GM19023 (cell line): ENCODE data around the gene EYA2.
"Not testable (repeated sequence)": the region's sequence is repeated elsewhere in the genome, so short reads cannot be mapped to it uniquely, and the experiment has no call there.

Experiments
- ATAC-seq: cut with Tn5 transposase; IDR thresholded peaks from one replicate; pipeline ENCODE4 v1.9.1; 2021; ENCODE audit warnings: mild to moderate bottlenecking, moderate library complexity; ENCODE audit not compliant: unreplicated experiment

EYA2 gene

GRCh38 chr20:46894971-46895905, 595 bp downstream of the EYA2 start:
- no peak for ATAC-seq

GRCh38 chr20:46895906-46896242, 1.2 kb downstream of the EYA2 start:
- no peak for ATAC-seq

GRCh38 chr20:46897328-46897880, 2.8 kb downstream of the EYA2 start:
- ATAC-seq, result no peak

- ATAC-seq, result no peak
These were observed 3.8 kb downstream of the EYA2 start for GRCh38 chr20:46898423-46898822.

GRCh38 chr20:46899621-46900020, 5.0 kb downstream of the EYA2 start:
- ATAC-seq, result no peak

GRCh38 chr20:46900086-46900485, 5.4 kb downstream of the EYA2 start:
- ATAC-seq, result no peak

- ATAC-seq, result no peak
These were observed 6.2 kb downstream of the EYA2 start for GRCh38 chr20:46900826-46901225.

GRCh38 chr20:46901638-46902037, 7.0 kb downstream of the EYA2 start:
- no peak for ATAC-seq

GRCh38 chr20:46903256-46903655, 8.6 kb downstream of the EYA2 start:
- ATAC-seq, result no peak

GRCh38 chr20:46903937-46904336, 9.3 kb downstream of the EYA2 start:
- ATAC-seq, result no peak

GRCh38 chr20:46905364-46906125, 10.9 kb downstream of the EYA2 start:
- ATAC-seq, result no peak

GRCh38 chr20:46913329-46914044, 18.8 kb downstream of the EYA2 start:
- ATAC-seq, result no peak

GRCh38 chr20:46914789-46915379, 20.2 kb downstream of the EYA2 start:
- no peak for ATAC-seq

- no peak for ATAC-seq
These were observed 21.1 kb downstream of the EYA2 start for GRCh38 chr20:46915575-46916257.

GRCh38 chr20:46916258-46916603, 21.6 kb downstream of the EYA2 start:
- ATAC-seq, result no peak

- no peak for ATAC-seq
These were observed 22.5 kb downstream of the EYA2 start for GRCh38 chr20:46917155-46917554.

- ATAC-seq, result no peak
These were observed 25.5 kb downstream of the EYA2 start for GRCh38 chr20:46920114-46920513.

- not testable (repeated sequence) for ATAC-seq
These were observed 28.2 kb downstream of the EYA2 start for GRCh38 chr20:46922841-46923240.

- ATAC-seq, result no peak
These were observed 28.9 kb downstream of the EYA2 start for GRCh38 chr20:46923550-46923949.

GRCh38 chr20:46928580-46929132, 34.0 kb downstream of the EYA2 start:
- ATAC-seq, result no peak
